Body of pancreas (tissue), 4 donors: Measurements from ENCODE around the gene OR11G2. TPM values are rescaled to one million over a fixed set of nuclear protein-coding genes. Genes with fewer than 3 reads are reported as not detected.
"Not testable (repeated sequence)": the region's sequence is repeated elsewhere in the genome, so short reads cannot be mapped to it uniquely, and the experiment has no call there.

Source experiments
- ATAC-seq: fragments of 150-250 bp; one replicate; pipeline ENCODE4 v1.9.1; 2016
- DNase-seq, 4 donors: peaks; one replicate each; pipeline ENCODE4 v3.0.0-alpha.2; 2019
- H3K27ac ChIP-seq, 4 donors: fragments of 200-600 bp; sonication (generic); 1 replicate in 3 of 4; 2 replicates in 1 of 4; pipeline versions ENCODE4 v1.5.1 to v1.6.1; 2016 to 2019; ENCODE audit warnings: mild to moderate bottlenecking in 1 of 4, mixed read lengths in 1 of 4, moderate library complexity in 1 of 4
- H3K27me3 ChIP-seq, 2 donors: fragments of 200-600 bp; sonication (generic); one replicate each; pipeline ENCODE4 v1.6.0; 2016; ENCODE audit warnings: mild to moderate bottlenecking in 1 of 2
- H3K36me3 ChIP-seq, 2 donors: fragments of 200-600 bp; sonication (generic); replicated peaks in 1 of 2; 2 replicates each; pipeline ENCODE4 v1.5.1; 2016; ENCODE audit warnings: low read depth in 2 of 2; ENCODE audit not compliant: insufficient read depth in 1 of 2
- H3K4me1 ChIP-seq: fragments of 200-600 bp; sonication (generic); one replicate; pipeline ENCODE4 v1.6.0; 2016
- H3K4me3 ChIP-seq, 2 donors: fragments of 200-600 bp; sonication (generic); 1 replicate in 1 of 2; 2 replicates in 1 of 2; pipeline ENCODE4 v1.5.1; 2016 to 2019
- H3K9me3 ChIP-seq, 3 donors: fragments of 200-600 bp; sonication (generic); 1 replicate in 2 of 3; 2 replicates in 1 of 3; pipeline ENCODE4 v1.5.1; 2016
- POLR2A ChIP-seq, 3 donors: fragments of 450-650 bp; IDR thresholded peaks; one replicate each; pipeline ENCODE4 v1.6.1; 2016; ENCODE audit warnings: antibody characterized with exemption in 3 of 3, mild to moderate bottlenecking in 2 of 3
- WGBS, 2 donors: methylation state at CpG; one replicate each; pipeline ENCODE4 v1.1.5; 2017; 5-methylcytosine and 5-hydroxymethylcytosine counted together
- intact Hi-C: fragments of 100-400 bp; cut with DNase I; formaldehyde crosslinking; loops from one replicate; pipeline ENCODE4 v1.15.1; 2023
- total RNA-seq, 2 donors: library from RNA; depleted of rRNA; stranded (reverse); fragments of >200 nt; gene quantifications; one replicate each; pipeline ENCODE4 v1.1.0, GENCODE V29; 2016
- TF ChIP-seq, protein P1 (sequence below), 7 experiments: fragments of 450-650 bp in 4 of 7; fragments of 200-600 bp in 3 of 7; sonication (generic) in 3 of 7; IDR thresholded peaks; one replicate each; pipeline ENCODE4 v1.5.1; 2016 to 2019; ENCODE audit warnings: antibody characterized with exemption in 7 of 7

OR11G2 gene
- total RNA-seq, 2 donors from 2014 or later: not detected

DNA sequence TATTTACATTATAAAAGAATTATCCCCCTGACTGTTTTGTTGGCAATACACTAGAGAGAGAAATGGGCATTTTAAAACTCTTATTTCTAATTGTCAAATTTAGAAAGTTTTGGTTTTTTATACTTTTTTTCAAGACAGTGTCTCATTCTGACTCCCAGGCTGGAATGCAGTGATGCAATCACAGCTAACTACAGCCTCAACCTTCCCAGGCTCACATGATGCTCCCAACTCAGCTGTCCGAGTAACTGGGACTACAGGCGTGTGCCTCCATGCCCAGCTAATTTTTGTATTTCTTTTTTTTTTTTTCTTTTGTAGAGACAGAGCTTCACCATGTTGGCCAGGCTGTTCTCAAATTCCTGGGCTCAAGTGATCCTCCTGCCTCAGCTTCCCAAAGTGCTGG, 24.5 kb downstream of the OR11G2 start:
- Histone ChIP-seq H3K4me1 (no peaks in the 10 kb centered on the region), H3K27me3 (no peaks in the 10 kb centered on the region), H3K9me3 (no peaks in the 10 kb centered on the region), H3K36me3 (no peaks in the 10 kb centered on the region), H3K27ac (no peak overlapping the region), H3K4me3 (no peak overlapping the region)
- TF ChIP-seq POLR2A (IDR thresholded peaks at IDR 0.05): no peak
- TF ChIP-seq, protein P1, sequence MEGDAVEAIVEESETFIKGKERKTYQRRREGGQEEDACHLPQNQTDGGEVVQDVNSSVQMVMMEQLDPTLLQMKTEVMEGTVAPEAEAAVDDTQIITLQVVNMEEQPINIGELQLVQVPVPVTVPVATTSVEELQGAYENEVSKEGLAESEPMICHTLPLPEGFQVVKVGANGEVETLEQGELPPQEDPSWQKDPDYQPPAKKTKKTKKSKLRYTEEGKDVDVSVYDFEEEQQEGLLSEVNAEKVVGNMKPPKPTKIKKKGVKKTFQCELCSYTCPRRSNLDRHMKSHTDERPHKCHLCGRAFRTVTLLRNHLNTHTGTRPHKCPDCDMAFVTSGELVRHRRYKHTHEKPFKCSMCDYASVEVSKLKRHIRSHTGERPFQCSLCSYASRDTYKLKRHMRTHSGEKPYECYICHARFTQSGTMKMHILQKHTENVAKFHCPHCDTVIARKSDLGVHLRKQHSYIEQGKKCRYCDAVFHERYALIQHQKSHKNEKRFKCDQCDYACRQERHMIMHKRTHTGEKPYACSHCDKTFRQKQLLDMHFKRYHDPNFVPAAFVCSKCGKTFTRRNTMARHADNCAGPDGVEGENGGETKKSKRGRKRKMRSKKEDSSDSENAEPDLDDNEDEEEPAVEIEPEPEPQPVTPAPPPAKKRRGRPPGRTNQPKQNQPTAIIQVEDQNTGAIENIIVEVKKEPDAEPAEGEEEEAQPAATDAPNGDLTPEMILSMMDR (IDR thresholded peaks at IDR 0.05): no peak
- ATAC-seq: no peak
- intact Hi-C loops: no loop called here
- WGBS, 2 donors: 70 to 78% methylated on average over 2 of the region's 2 CpGs
- no peak for DNase-seq

DNA sequence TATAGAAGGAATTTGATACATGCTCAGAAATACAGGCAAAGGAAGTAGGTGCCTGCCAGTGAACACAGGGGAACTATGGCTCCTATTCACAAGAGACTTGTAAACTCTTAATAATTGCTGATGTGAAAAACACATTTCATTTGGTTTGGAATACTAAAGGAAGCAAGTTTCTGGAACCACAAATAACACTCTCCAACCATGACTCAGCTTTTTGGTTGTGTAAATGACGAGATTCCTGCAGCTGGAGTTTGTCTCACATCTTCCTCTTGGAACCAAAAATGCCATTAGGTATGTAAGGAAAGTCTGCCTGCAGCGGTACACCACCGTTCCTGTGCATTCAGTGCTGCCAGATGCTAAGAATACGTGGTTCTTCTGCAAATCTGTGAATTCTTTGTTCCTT, 28.3 kb downstream of the OR11G2 start:
- DNase-seq (peak in 2 of 4 donors; percentile 7 to 15), ATAC-seq (no peak)
- intact Hi-C loops: no loop called here
- no peak overlapping the region for H3K4me3 ChIP-seq
- TF ChIP-seq, protein P1 (IDR thresholded peaks at IDR 0.05): no peak
- no peak for TF ChIP-seq POLR2A (IDR thresholded peaks at IDR 0.05)
- no peaks in the 10 kb centered on the region for H3K9me3 ChIP-seq
- WGBS, 2 donors: 16 to 30% methylated on average over 4 of the region's 4 CpGs
- no peaks in the 10 kb centered on the region for H3K36me3 ChIP-seq
- no peak overlapping the region for H3K27ac ChIP-seq
- H3K4me1 ChIP-seq: no peaks in the 10 kb centered on the region
- no peaks in the 10 kb centered on the region for H3K27me3 ChIP-seq

DNA sequence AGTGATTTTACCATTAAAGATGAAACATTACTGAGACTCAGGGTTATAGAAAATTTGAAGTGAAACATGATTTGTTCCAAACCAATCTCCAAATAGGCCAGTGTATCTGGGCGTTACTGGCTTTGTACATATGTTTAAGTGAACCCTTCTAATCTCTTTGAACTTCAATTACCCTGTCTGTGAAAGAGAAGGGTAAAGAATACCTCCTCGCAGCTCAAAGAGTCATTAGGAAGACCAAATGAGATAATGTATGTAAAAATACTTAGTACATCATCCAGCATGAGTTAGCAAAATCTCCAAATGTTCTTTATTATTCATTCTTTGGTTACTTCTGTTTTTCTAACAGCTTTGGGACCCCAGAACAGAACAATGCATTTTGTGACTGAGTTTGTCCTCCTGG, 32.7 kb downstream of the OR11G2 start, which contains the start of gene OR11H6:
Gene OR11H6, plus strand, starts transcription at position 301 of the 400 bp plus-strand sequence. Its CDS starts 0 bp downstream, at position 301.
- no peak within 1 kb of the TSS for H3K27ac ChIP-seq
- TF ChIP-seq POLR2A (IDR thresholded peaks at IDR 0.05): no peak
- TF ChIP-seq, protein P1 (IDR thresholded peaks at IDR 0.05): no peak
- ATAC-seq (no peak), DNase-seq (no peak)
- no peak within 1 kb of the TSS for H3K4me3 ChIP-seq
- no peaks in the 10 kb centered on the region for H3K9me3 ChIP-seq
- intact Hi-C loops: no loop called here
- H3K27me3 ChIP-seq: no peaks in the 10 kb centered on the region
- no peaks in the 10 kb centered on the region for H3K36me3 ChIP-seq
- 33 to 52% methylated on average over 2 of the region's 2 CpGs for WGBS, 2 donors
- no peaks in the 10 kb centered on the region for H3K4me1 ChIP-seq

DNA sequence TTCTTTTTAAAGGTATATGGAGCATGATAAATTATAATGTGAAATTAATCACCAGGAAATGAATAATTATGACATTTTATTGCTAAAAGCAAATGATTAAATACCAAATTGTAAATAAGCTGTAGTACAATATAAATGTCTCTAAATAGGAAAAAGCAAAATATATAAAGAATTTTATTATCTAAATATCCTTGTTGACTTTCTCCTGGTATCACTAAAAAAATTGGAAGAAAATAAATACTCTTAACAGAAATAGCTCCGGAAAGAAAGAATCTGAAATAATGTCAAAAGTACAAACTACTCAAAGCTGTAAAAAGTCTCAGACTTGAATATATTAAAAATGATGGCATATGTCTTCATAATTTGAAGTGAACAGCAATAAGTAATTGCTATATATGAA, 38.0 kb downstream of the OR11G2 start, which contains the start of gene OR11H7:
Gene OR11H7, plus strand, starts transcription at position 301 of the 400 bp plus-strand sequence.
- Histone ChIP-seq H3K4me1 (no peaks in the 10 kb centered on the region), H3K27me3 (no peaks in the 10 kb centered on the region), H3K9me3 (no peaks in the 10 kb centered on the region), H3K27ac (no peak within 1 kb of the TSS), H3K36me3 (no peaks in the 10 kb centered on the region), H3K4me3 (no peak within 1 kb of the TSS)
- intact Hi-C loops: no loop called here
- ATAC-seq: no peak
- TF ChIP-seq, protein P1 (IDR thresholded peaks at IDR 0.05): no peak
- TF ChIP-seq POLR2A (IDR thresholded peaks at IDR 0.05): no peak
- DNase-seq: no peak
- WGBS, 2 donors: 29 to 42% methylated on average over 1 of the region's 1 CpG

DNA sequence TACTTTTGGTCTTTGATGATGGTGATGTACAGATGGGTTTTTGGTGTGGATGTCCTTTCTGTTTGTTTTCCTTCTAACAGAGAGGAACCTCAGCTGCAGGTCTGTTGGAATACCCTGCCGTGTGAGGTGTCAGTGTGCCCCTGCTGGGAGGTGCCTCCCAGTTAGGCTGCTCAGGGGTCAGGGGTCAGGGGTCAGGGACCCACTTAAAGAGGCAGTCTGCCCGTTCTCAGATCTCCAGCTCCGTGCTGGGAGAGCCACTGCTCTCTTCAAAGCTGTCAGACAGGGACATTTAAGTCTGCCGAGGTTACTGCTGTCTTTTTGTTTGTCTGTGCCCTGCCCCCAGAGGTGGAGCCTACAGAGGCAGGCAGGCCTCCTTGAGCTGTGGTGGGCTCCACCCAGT, 44.7 kb downstream of the OR11G2 start:
- H3K4me3 ChIP-seq, H3K27me3 ChIP-seq, H3K36me3 ChIP-seq, H3K9me3 ChIP-seq, H3K27ac ChIP-seq, H3K4me1 ChIP-seq, ATAC-seq, intact Hi-C loops, DNase-seq: not testable (repeated sequence)
- WGBS, 2 donors: 65 to 100% methylated on average over 1 to 4 of the region's 4 CpGs
